Spleen (tissue), 7 donors: Measurements from ENCODE around the gene GLTP.

ENCODE experiments used
- POLR2A ChIP-seq, 3 donors: fragments of 450-650 bp; IDR thresholded peaks; one replicate each; pipeline ENCODE4 v1.5.1; 2017; ENCODE audit warnings: antibody characterized with exemption in 3 of 3, mild to moderate bottlenecking in 1 of 3
- POLR2AphosphoS5 ChIP-seq, 3 donors: sonication (generic); formaldehyde crosslinking; IDR thresholded peaks; one replicate each; pipeline ENCODE4 v1.5.1; 2017; ENCODE audit warnings: antibody characterized with exemption in 3 of 3
- TF ChIP-seq, protein P1 (sequence below), 11 experiments: fragments of 200-600 bp in 7 of 11; fragments of 450-650 bp in 4 of 11; sonication (generic) in 4 of 11; IDR thresholded peaks in 8 of 11; conservative IDR thresholded peaks in 3 of 11; 1 replicate in 7 of 11; 2 replicates in 4 of 11; pipeline versions ENCODE4 v1.4.0 to v1.8.0; 2016 to 2021; ENCODE audit warnings: antibody characterized with exemption in 11 of 11, inconsistent platforms in 4 of 11, mild to moderate bottlenecking in 1 of 11
- donor health status: DM: no; HTN: no; CAD: no; lungs with moderate emphysema.
- donor health status: DM: no; HTN: no; CAD: no.
- donor health status: DM: no; HTN: no; CAD: no.

GRCh38 chr12:109877504-109878246 lies 2.7 kb downstream of the GLTP start:
- TF ChIP-seq, protein P1, sequence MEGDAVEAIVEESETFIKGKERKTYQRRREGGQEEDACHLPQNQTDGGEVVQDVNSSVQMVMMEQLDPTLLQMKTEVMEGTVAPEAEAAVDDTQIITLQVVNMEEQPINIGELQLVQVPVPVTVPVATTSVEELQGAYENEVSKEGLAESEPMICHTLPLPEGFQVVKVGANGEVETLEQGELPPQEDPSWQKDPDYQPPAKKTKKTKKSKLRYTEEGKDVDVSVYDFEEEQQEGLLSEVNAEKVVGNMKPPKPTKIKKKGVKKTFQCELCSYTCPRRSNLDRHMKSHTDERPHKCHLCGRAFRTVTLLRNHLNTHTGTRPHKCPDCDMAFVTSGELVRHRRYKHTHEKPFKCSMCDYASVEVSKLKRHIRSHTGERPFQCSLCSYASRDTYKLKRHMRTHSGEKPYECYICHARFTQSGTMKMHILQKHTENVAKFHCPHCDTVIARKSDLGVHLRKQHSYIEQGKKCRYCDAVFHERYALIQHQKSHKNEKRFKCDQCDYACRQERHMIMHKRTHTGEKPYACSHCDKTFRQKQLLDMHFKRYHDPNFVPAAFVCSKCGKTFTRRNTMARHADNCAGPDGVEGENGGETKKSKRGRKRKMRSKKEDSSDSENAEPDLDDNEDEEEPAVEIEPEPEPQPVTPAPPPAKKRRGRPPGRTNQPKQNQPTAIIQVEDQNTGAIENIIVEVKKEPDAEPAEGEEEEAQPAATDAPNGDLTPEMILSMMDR (IDR thresholded peaks at IDR 0.05 in 8 of 11, conservative IDR thresholded peaks at IDR 0.05 in 3 of 11) = no peak
- TF ChIP-seq POLR2AphosphoS5 (IDR thresholded peaks at IDR 0.05) (no peak), POLR2A (IDR thresholded peaks at IDR 0.05) (no peak)
